Stimulated activated CD4-positive, alpha-beta T cell treated with anti-CD3 and anti-CD28 coated beads, Interleukin-1b, Interleukin-23, amount 100 ng/mL, for 24 hours (primary cell): ENCODE data around the gene ELMOD1.
"Not testable (repeated sequence)": the region's sequence is repeated elsewhere in the genome, so short reads cannot be mapped to it uniquely, and the experiment has no call there.

Experiments
- DNase-seq, 4 experiments: peaks; one replicate each; pipeline ENCODE4 v3.0.0-alpha.2; 2020; ENCODE audit warnings: low read depth in 4 of 4, low spot score in 1 of 4

Gene ELMOD1

GRCh38 chr11:107590460-107591377 lies at the start of gene ELMOD1:
Gene ELMOD1, plus strand, starts transcription at chr11:107591147. Its CDS starts 27,043 bp downstream, at chr11:107618190.
- peak in 1 of 4 experiments; percentile 35 for DNase-seq

- no peak for DNase-seq
These were observed 45.8 kb upstream of the ELMOD1 start for GRCh38 chr11:107545101-107545514.

GRCh38 chr11:107547961-107548360 lies 43.0 kb upstream of the ELMOD1 start:
- DNase-seq, result no peak

- DNase-seq, result no peak
These were observed 41.5 kb upstream of the ELMOD1 start for GRCh38 chr11:107549253-107549953.

- no peak for DNase-seq
These were observed 41.0 kb upstream of the ELMOD1 start for GRCh38 chr11:107549954-107550285.

GRCh38 chr11:107550304-107550703 lies 40.6 kb upstream of the ELMOD1 start:
- DNase-seq, result no peak

GRCh38 chr11:107561688-107562087 lies 29.3 kb upstream of the ELMOD1 start:
- no peak for DNase-seq

- no peak for DNase-seq
These were observed 28.2 kb upstream of the ELMOD1 start for GRCh38 chr11:107562647-107563208.

- no peak for DNase-seq
These were observed 27.2 kb upstream of the ELMOD1 start for GRCh38 chr11:107563702-107564101.

- DNase-seq, result no peak
These were observed 26.1 kb upstream of the ELMOD1 start for GRCh38 chr11:107564877-107565218.

- peak; percentile 53 to 62 (median 59) for DNase-seq
These were observed 25.6 kb upstream of the ELMOD1 start, which contains the start of gene ALKBH8 for GRCh38 chr11:107565219-107565937. Gene ALKBH8, minus strand, starts transcription at chr11:107565735. Its CDS starts 4,842 bp downstream, at chr11:107560893.

GRCh38 chr11:107565955-107566501 lies 24.9 kb upstream of the ELMOD1 start:
- DNase-seq, result not testable (repeated sequence)

GRCh38 chr11:107566569-107566968 lies 24.4 kb upstream of the ELMOD1 start:
- DNase-seq, result no peak

GRCh38 chr11:107567739-107568335 lies 23.1 kb upstream of the ELMOD1 start:
- DNase-seq, result no peak

GRCh38 chr11:107570015-107570414 lies 20.9 kb upstream of the ELMOD1 start:
- DNase-seq, result no peak

GRCh38 chr11:107573438-107573837 lies 17.5 kb upstream of the ELMOD1 start:
- no peak for DNase-seq

- DNase-seq, result peak in 2 of 4 experiments; percentile 32 to 35
These were observed 14.2 kb upstream of the ELMOD1 start for GRCh38 chr11:107576497-107577345.

- no peak for DNase-seq
These were observed 13.6 kb upstream of the ELMOD1 start for GRCh38 chr11:107577346-107577711.

- not testable (repeated sequence) for DNase-seq
These were observed 11.8 kb upstream of the ELMOD1 start for GRCh38 chr11:107579169-107579568.

GRCh38 chr11:107581147-107581546 lies 9.8 kb upstream of the ELMOD1 start:
- no peak for DNase-seq
